ENCODE data around the gene DZIP1.

DNA sequence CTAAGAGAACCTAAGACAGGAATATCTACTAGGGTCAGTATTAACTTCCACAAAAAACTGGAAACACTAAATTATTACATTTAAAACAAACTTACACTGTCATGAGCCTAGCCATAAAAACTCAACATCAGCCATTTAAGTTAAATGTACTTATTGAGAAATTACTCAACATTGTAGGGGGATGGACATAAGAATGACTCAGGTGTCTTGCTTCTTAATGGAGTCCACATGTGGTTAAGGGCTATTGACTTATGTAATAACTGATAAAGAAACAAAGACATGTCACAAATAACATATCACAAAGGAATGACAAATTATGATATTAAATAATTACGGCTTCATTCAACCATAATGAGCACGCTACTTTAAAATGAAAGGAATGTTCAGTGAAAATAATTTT, 55.8 kb downstream of the DZIP1 start:
- TF ChIP-seq, protein P1, sequence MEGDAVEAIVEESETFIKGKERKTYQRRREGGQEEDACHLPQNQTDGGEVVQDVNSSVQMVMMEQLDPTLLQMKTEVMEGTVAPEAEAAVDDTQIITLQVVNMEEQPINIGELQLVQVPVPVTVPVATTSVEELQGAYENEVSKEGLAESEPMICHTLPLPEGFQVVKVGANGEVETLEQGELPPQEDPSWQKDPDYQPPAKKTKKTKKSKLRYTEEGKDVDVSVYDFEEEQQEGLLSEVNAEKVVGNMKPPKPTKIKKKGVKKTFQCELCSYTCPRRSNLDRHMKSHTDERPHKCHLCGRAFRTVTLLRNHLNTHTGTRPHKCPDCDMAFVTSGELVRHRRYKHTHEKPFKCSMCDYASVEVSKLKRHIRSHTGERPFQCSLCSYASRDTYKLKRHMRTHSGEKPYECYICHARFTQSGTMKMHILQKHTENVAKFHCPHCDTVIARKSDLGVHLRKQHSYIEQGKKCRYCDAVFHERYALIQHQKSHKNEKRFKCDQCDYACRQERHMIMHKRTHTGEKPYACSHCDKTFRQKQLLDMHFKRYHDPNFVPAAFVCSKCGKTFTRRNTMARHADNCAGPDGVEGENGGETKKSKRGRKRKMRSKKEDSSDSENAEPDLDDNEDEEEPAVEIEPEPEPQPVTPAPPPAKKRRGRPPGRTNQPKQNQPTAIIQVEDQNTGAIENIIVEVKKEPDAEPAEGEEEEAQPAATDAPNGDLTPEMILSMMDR (IDR thresholded peaks at IDR 0.05) = no peak
- TF ChIP-seq EZH2 (IDR thresholded peaks at IDR 0.05; ENCODE audit: borderline replicate concordance, insufficient read depth, low read depth, low read length, poor library complexity, severe bottlenecking) = no peak
